SK-N-SH treated with all-trans-retinoic acid at 6 μM for 48 hours (cell line): ENCODE data around the gene DOCK9.

Experiments used
- ATAC-seq: fragments of 200-7000 bp; cut with Tn5 transposase; 3 replicates; pipeline ENCODE4 v1.9.1; 2020; ENCODE audit warnings: mild to moderate bottlenecking, moderate library complexity
- ARNTL ChIP-seq: fragments of 450-650 bp; formaldehyde crosslinking; IDR thresholded peaks from 2 replicates; pipeline ENCODE4 v1.5.0; 2020; ENCODE audit warnings: low read depth, mild to moderate bottlenecking, moderate library complexity, borderline replicate concordance
- BACH2 ChIP-seq: fragments of 250-450 bp; sonication (Bioruptor Pico); IDR thresholded peaks from 2 replicates; pipeline ENCODE4 v1.9.0; 2021; ENCODE audit warnings: mild to moderate bottlenecking, borderline replicate concordance
- CREB5 ChIP-seq: fragments of 250-450 bp; sonication (Bioruptor Pico); IDR thresholded peaks from 2 replicates; pipeline ENCODE4 v1.5.1; 2020; ENCODE audit warnings: low read depth, mild to moderate bottlenecking, moderate library complexity
- CSDC2 ChIP-seq: fragments of 250-450 bp; sonication (Bioruptor Pico); IDR thresholded peaks from 2 replicates; pipeline ENCODE4 v1.5.0; 2020; ENCODE audit warnings: mild to moderate bottlenecking, moderate library complexity
- CSRNP3 ChIP-seq: fragments of 250-450 bp; sonication (Bioruptor Pico); IDR thresholded peaks from 2 replicates; pipeline ENCODE4 v1.5.1; 2021; ENCODE audit warnings: mild to moderate bottlenecking, moderate library complexity
- ESRRG ChIP-seq: fragments of 250-450 bp; sonication (Bioruptor Pico); IDR thresholded peaks from 2 replicates; pipeline ENCODE4 v1.6.1; 2021; ENCODE audit warnings: mild to moderate bottlenecking
- GLIS3 ChIP-seq: fragments of 250-450 bp; sonication (Bioruptor Pico); IDR thresholded peaks from 2 replicates; pipeline ENCODE4 v1.5.0; 2020; ENCODE audit warnings: mild to moderate bottlenecking, moderate library complexity
- ISL1 ChIP-seq: fragments of 250-450 bp; sonication (Bioruptor Pico); IDR thresholded peaks from 2 replicates; pipeline ENCODE4 v2.1.2; 2022; ENCODE audit warnings: mild to moderate bottlenecking, moderate library complexity
- OSR1 ChIP-seq: fragments of 250-450 bp; sonication (Bioruptor Pico); IDR thresholded peaks from 2 replicates; pipeline ENCODE4 v1.8.0; 2022; ENCODE audit warnings: moderate library complexity, mild to moderate bottlenecking, inconsistent platforms
- POU6F1 ChIP-seq: fragments of 250-450 bp; sonication (Bioruptor Pico); IDR thresholded peaks from 2 replicates; pipeline ENCODE4 v1.8.0; 2021; ENCODE audit warnings: low read depth, mild to moderate bottlenecking, moderate library complexity, borderline replicate concordance
- PPARA ChIP-seq: fragments of 250-450 bp; sonication (Bioruptor Pico); IDR thresholded peaks from 2 replicates; pipeline ENCODE4 v1.5.0; 2020; ENCODE audit warnings: mild to moderate bottlenecking, borderline replicate concordance
- SNAI2 ChIP-seq: fragments of 250-450 bp; sonication (Bioruptor Pico); IDR thresholded peaks from 2 replicates; pipeline ENCODE4 v1.5.0; 2020; ENCODE audit warnings: mild to moderate bottlenecking, moderate library complexity
- TCF4 ChIP-seq: fragments of 250-450 bp; sonication (Bioruptor Pico); IDR thresholded peaks from 2 replicates; pipeline ENCODE4 v1.8.0; 2021; ENCODE audit warnings: mild to moderate bottlenecking, moderate library complexity, borderline replicate concordance
- TOX ChIP-seq: fragments of 250-450 bp; sonication (Bioruptor Pico); IDR thresholded peaks from 2 replicates; pipeline ENCODE4 v1.8.0; 2021; ENCODE audit warnings: mild to moderate bottlenecking, moderate library complexity, borderline replicate concordance
- TSHZ2 ChIP-seq: fragments of 250-450 bp; sonication (Bioruptor Pico); IDR thresholded peaks from 2 replicates; pipeline ENCODE4 v1.5.0; 2020; ENCODE audit warnings: mild to moderate bottlenecking, moderate library complexity
- ZFP30 ChIP-seq: fragments of 450-650 bp; formaldehyde crosslinking; IDR thresholded peaks from 2 replicates; pipeline ENCODE4 v1.5.0; 2022; ENCODE audit warnings: mild to moderate bottlenecking, moderate library complexity
- ZNF70 ChIP-seq: fragments of 450-650 bp; formaldehyde crosslinking; IDR thresholded peaks from 2 replicates; pipeline ENCODE4 v1.5.0; 2020; ENCODE audit warnings: mild to moderate bottlenecking, moderate library complexity
- ZNF8 ChIP-seq: fragments of 450-650 bp; formaldehyde crosslinking; IDR thresholded peaks from 2 replicates; pipeline ENCODE4 v1.5.0; 2020; ENCODE audit warnings: mild to moderate bottlenecking, moderate library complexity

Gene DOCK9

GRCh38 chr13:98950705-98951104 is 27.2 kb downstream of the DOCK9 start:
- TF ChIP-seq TOX (CRISPR knock-in tag) (no peak), ESRRG (no peak), CSRNP3 (CRISPR knock-in tag) (no peak), TCF4 (no peak), ZFP30 (CRISPR knock-in tag) (no peak), CREB5 (CRISPR knock-in tag) (no peak), POU6F1 (CRISPR knock-in tag) (no peak), SNAI2 (no peak), PPARA (CRISPR knock-in tag) (no peak), TSHZ2 (no peak), BACH2 (no peak), CSDC2 (no peak), OSR1 (no peak), ZNF8 (no peak), GLIS3 (CRISPR knock-in tag) (no peak)
- ATAC-seq: no peak

- TF ChIP-seq OSR1: no peak
- no peak for ATAC-seq
Measured at GRCh38 chr13:98947925-98948324, 29.9 kb downstream of the DOCK9 start.

- TF ChIP-seq ZNF70 (CRISPR knock-in tag): no peak
- TF ChIP-seq CREB5 (CRISPR knock-in tag): no peak
- TF ChIP-seq TSHZ2: no peak
- TF ChIP-seq GLIS3 (CRISPR knock-in tag): no peak
- no peak for TF ChIP-seq TOX (CRISPR knock-in tag)
- TF ChIP-seq ZFP30 (CRISPR knock-in tag): no peak
- TF ChIP-seq ISL1 (CRISPR knock-in tag): no peak
- TF ChIP-seq ARNTL (CRISPR knock-in tag): no peak
- TF ChIP-seq OSR1: no peak
- TF ChIP-seq ESRRG: no peak
- TF ChIP-seq, all 23 proteins: peak for 0
- no peak for ATAC-seq
Measured at GRCh38 chr13:98945863-98946605, 31.8 kb downstream of the DOCK9 start.
